ENCODE data around the gene RSU1.
A peak's percentile ranks its signal among the peaks of the same experiment; 100 is the strongest.

The RSU1 gene

GRCh38 chr10:16728266-16728665 is 89.0 kb downstream of the RSU1 start:
- DNase-seq, result no peak

GRCh38 chr10:16727666-16728065 is 89.6 kb downstream of the RSU1 start:
- DNase-seq, result no peak

GRCh38 chr10:16724509-16724908 is 92.7 kb downstream of the RSU1 start:
- DNase-seq, result no peak

GRCh38 chr10:16720812-16721211 is 96.4 kb downstream of the RSU1 start:
- no peak for DNase-seq

GRCh38 chr10:16717622-16718395 is 99.4 kb downstream of the RSU1 start:
- DNase-seq, result no peak

- no peak for DNase-seq
These were observed 101.2 kb downstream of the RSU1 start for GRCh38 chr10:16716051-16716450.

- no peak for DNase-seq
These were observed 103.9 kb downstream of the RSU1 start for GRCh38 chr10:16713290-16713689.

- DNase-seq, result no peak
These were observed 104.3 kb downstream of the RSU1 start for GRCh38 chr10:16712883-16713282.

GRCh38 chr10:16700331-16700730 is 116.9 kb downstream of the RSU1 start:
- DNase-seq, result no peak

- DNase-seq, result no peak
These were observed 117.7 kb downstream of the RSU1 start for GRCh38 chr10:16699435-16700057.

- no peak for DNase-seq
These were observed 118.8 kb downstream of the RSU1 start for GRCh38 chr10:16698461-16698860.

- no peak for DNase-seq
These were observed 126.8 kb downstream of the RSU1 start for GRCh38 chr10:16690417-16690816.

GRCh38 chr10:16689696-16690095 is 127.5 kb downstream of the RSU1 start:
- no peak for DNase-seq

- DNase-seq, result no peak
These were observed 128.0 kb downstream of the RSU1 start for GRCh38 chr10:16689227-16689626.

- DNase-seq, result no peak
These were observed 130.9 kb downstream of the RSU1 start for GRCh38 chr10:16686054-16686902.

- no peak for DNase-seq
These were observed 131.7 kb downstream of the RSU1 start for GRCh38 chr10:16685551-16685950.

GRCh38 chr10:16681521-16681920 is 135.7 kb downstream of the RSU1 start:
- no peak for DNase-seq

- DNase-seq, result no peak
These were observed 137.7 kb downstream of the RSU1 start for GRCh38 chr10:16679511-16679910.

- DNase-seq, result no peak
These were observed 141.9 kb downstream of the RSU1 start for GRCh38 chr10:16675334-16675733.

- DNase-seq, result peak; percentile 95
These were observed 143.0 kb downstream of the RSU1 start for GRCh38 chr10:16674147-16674703.

GRCh38 chr10:16673443-16673842 is 143.8 kb downstream of the RSU1 start:
- peak; percentile 98 for DNase-seq

GRCh38 chr10:16663444-16663843 is 153.8 kb downstream of the RSU1 start:
- DNase-seq, result peak; percentile 89

- peak; percentile 83 for DNase-seq
These were observed 154.3 kb downstream of the RSU1 start for GRCh38 chr10:16662923-16663322.
